ENCODE results near the gene TEX44. TPM values are rescaled to one million over a fixed set of nuclear protein-coding genes. Genes with fewer than 3 reads are reported as not detected.

Gene TEX44
- total RNA-seq, 4 donors from 2014 or later: not detected

DNA sequence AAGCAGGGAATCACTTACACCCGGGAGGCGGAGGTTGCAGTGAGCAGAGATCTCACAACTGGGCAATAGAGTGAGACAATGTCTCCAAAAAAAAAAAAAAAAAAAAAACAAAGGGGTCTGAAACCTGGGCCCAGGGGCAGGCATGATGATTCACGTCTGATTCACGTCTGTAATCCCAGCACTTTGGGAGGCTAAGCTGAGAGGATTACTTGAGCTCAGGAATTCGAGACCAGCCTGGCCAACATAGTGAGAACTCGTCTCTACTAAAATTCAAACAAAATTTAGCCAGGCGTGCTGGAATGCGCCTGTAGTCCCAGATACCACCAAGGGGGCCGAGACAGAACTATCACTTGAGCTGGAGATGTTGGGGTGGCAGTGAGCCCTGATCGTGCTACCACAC is 30.3 kb downstream of the TEX44 start:
- TF ChIP-seq, protein P1, sequence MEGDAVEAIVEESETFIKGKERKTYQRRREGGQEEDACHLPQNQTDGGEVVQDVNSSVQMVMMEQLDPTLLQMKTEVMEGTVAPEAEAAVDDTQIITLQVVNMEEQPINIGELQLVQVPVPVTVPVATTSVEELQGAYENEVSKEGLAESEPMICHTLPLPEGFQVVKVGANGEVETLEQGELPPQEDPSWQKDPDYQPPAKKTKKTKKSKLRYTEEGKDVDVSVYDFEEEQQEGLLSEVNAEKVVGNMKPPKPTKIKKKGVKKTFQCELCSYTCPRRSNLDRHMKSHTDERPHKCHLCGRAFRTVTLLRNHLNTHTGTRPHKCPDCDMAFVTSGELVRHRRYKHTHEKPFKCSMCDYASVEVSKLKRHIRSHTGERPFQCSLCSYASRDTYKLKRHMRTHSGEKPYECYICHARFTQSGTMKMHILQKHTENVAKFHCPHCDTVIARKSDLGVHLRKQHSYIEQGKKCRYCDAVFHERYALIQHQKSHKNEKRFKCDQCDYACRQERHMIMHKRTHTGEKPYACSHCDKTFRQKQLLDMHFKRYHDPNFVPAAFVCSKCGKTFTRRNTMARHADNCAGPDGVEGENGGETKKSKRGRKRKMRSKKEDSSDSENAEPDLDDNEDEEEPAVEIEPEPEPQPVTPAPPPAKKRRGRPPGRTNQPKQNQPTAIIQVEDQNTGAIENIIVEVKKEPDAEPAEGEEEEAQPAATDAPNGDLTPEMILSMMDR (IDR thresholded peaks at IDR 0.05): no peak
- no peak for TF ChIP-seq POLR2A (IDR thresholded peaks at IDR 0.05)
- no peak overlapping the region for H3K4me3 ChIP-seq (ENCODE audit: low read depth, poor library complexity, severe bottlenecking)
- intact Hi-C loops (cut with DNase I; ENCODE audit: low total_unique reads): no loop called here
- 90 to 97% methylated on average over 10 of the region's 10 CpGs for WGBS, 2 donors
- no peak for DNase-seq (ENCODE audit: low spot score in 2 of 2)

DNA sequence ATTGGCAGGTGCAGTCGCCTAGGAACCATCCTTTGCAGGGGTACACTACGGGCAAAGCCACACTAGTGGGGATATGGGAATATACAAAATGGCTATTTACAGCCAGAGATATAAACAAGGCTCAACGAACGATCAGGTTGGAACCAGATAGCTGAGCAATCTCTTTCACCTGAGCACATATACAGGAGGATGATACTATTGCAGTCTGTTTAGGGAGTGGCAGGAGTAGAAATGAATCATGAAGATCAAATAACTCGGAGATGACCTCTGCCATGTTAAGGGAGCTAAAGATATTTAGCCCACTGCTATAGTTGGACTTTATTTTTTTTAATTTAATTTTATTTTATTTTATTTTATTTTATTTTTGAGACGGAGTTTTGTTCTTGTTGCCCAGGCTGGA is 33.8 kb downstream of the TEX44 start:
- DNase-seq (ENCODE audit: low spot score in 2 of 2): no peak
- intact Hi-C loops (cut with DNase I; ENCODE audit: low total_unique reads): no loop called here
- TF ChIP-seq, protein P1 (IDR thresholded peaks at IDR 0.05): no peak
- TF ChIP-seq POLR2A (IDR thresholded peaks at IDR 0.05): no peak
- WGBS, 2 donors: 62 to 81% methylated on average over 6 of the region's 6 CpGs
- H3K4me3 ChIP-seq (ENCODE audit: low read depth, poor library complexity, severe bottlenecking): no peak overlapping the region

DNA sequence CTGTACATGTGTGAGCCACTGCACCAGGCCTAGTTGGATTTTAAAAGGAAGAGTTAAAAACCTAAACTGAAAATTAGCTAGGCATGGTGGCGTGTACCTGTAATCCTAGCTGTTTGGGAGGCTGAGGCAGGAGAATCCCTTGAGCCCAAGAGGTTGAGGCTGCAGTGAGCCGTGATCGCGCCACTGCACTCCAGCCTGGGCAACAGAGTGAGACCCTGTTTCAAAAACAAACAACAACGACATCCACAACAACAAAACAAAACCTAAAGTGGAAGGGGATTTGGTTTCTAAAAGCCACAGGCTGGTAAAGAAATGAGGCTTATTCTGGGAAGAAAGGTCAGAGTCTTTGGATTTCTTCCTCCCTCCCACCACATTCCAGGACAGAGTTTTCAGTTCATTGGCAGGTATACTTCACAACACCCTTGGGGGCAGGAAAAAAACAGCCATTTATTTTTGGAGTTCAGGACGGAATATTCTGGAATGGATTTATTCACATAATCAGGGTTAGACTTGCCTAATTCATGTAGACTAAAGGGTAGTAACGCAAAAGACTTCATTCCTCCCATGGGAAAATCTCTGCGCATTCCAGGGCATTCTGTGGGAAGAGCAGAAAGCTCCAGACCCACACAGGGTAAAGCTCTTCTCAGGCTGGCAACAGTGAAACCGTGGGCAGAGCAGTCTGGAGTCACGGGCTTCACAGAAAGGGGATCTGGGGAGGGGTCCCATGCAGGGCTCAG is 34.9 kb downstream of the TEX44 start:
- H3K4me3 ChIP-seq (ENCODE audit: low read depth, poor library complexity, severe bottlenecking): no peak overlapping the region
- 60 to 61% methylated on average over 10 of the region's 10 CpGs for WGBS, 2 donors
- DNase-seq (ENCODE audit: low spot score in 2 of 2): no peak
- intact Hi-C loops (cut with DNase I; ENCODE audit: low total_unique reads): no loop called here
- TF ChIP-seq POLR2A (IDR thresholded peaks at IDR 0.05): no peak
- TF ChIP-seq, protein P1 (IDR thresholded peaks at IDR 0.05): no peak

DNA sequence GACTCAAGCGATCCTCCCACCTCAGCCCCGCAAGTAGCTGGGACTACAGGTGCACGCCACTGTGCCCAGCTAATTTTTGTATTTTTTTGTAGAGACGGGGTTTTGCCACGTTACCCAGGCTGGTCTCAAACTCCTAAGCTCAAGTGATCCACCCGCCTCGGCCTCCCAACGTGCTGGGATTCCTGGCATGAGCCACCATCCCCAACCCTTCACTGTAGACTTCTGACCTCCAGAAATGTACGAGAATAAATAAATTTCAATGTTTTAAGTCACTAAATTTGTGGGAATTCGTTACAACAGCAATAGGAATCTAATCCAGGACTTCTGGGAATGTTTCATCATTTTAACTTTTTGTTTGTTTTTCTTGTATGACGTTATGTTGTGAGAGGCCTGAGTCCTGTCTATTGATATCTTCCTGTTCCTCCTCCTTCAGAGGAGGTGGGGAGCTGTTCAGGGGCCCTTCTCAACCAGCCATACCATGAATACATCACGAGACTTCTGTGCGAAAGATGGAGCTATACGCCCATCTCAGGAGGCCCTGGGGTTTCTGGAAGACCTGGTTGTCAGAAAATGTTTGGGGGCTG is 40.0 kb downstream of the TEX44 start:
- 78 to 86% methylated on average over 14 of the region's 14 CpGs for WGBS, 2 donors
- intact Hi-C loops (cut with DNase I; ENCODE audit: low total_unique reads): no loop called here

DNA sequence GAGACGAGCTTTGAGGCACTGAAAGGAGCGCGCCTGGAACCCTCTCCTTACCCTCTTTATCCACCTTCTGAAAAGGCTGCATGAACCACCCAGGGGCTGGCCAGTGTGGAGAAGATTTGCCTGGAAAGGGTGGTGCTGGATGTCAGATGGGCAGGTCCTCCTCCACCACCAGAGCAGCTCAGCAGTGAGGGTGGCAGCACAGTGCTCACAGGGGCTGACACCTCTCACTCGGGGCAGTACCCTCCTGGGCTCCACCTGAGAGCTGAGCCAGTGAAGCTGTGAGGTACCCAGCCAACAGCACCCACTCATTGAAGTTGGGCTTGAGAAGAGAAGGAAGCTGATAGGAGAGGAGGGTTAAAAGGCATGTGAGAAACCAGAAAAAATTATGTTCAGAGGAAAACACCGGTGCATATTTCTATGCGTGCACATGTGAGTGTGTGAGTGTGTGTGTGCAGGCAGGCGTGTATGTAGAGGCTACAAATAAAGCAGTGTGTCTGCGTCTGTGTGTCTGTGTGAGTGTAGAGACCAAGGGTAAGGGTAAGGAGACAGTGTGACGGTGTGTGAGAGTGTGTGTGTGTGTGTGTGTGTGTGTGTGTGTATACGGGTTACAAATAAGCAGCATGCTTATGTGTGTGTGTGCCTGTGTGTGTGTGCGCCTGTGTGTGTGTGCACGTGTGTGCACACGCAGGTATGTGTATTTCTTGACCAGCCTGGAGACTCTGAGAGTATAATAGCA is 40.7 kb downstream of the TEX44 start:
- TF ChIP-seq, protein P1 (IDR thresholded peaks at IDR 0.05): no peak
- no peak for TF ChIP-seq POLR2A (IDR thresholded peaks at IDR 0.05)
- no peak for DNase-seq (ENCODE audit: low spot score in 2 of 2)
- intact Hi-C loops (cut with DNase I; ENCODE audit: low total_unique reads): no loop called here
- no peak overlapping the region for H3K4me3 ChIP-seq (ENCODE audit: low read depth, poor library complexity, severe bottlenecking)
- WGBS, 2 donors: 72 to 73% methylated on average over 13 of the region's 13 CpGs

More for the DNA sequence above, 40.0 kb downstream of the TEX44 start:
- no peak overlapping the region for H3K4me3 ChIP-seq (ENCODE audit: low read depth, poor library complexity, severe bottlenecking)
- no peak for DNase-seq (ENCODE audit: low spot score in 2 of 2)
- TF ChIP-seq, protein P1 (IDR thresholded peaks at IDR 0.05): no peak
- TF ChIP-seq POLR2A (IDR thresholded peaks at IDR 0.05): no peak

All from lower leg skin (tissue), 4 donors.